Smooth muscle cell (in vitro differentiated cells): ENCODE measurements around the gene LRRC4B. TPM values are rescaled to one million over a fixed set of nuclear protein-coding genes. Genes with fewer than 3 reads are reported as not detected.

Experiments used
- DNase-seq: peaks from one replicate; lab custom pipeline; 2025; ENCODE audit not compliant: unreplicated experiment; lab: John Stamatoyannopoulos, UW
- H2AFZ ChIP-seq: fragments of 200-600 bp; sonication (generic); 2 replicates; pipeline ENCODE4 v1.6.0; 2016; ENCODE audit warnings: antibody characterized with exemption, low read depth, mild to moderate bottlenecking
- H3F3A ChIP-seq: fragments of 200-600 bp; sonication (generic); 2 replicates; pipeline ENCODE4 v1.6.0; 2017; ENCODE audit warnings: antibody characterized with exemption, low read depth
- H3K27ac ChIP-seq: fragments of 200-600 bp; sonication (generic); 2 replicates; pipeline ENCODE4 v1.5.1; 2016; ENCODE audit warnings: low read depth, mild to moderate bottlenecking
- H3K27me3 ChIP-seq: fragments of 200-600 bp; sonication (generic); 2 replicates; pipeline ENCODE4 v1.6.1; 2016; ENCODE audit warnings: low read depth, mild to moderate bottlenecking
- H3K36me3 ChIP-seq: fragments of 200-600 bp; sonication (generic); 2 replicates; pipeline ENCODE4 v1.5.1; 2016; ENCODE audit warnings: low read depth
- H3K4me1 ChIP-seq: fragments of 200-600 bp; sonication (generic); 2 replicates; pipeline ENCODE4 v1.5.1; 2016; ENCODE audit warnings: low read depth
- H3K4me2 ChIP-seq: fragments of 200-600 bp; sonication (generic); 2 replicates; pipeline ENCODE4 v1.6.0; 2016; ENCODE audit warnings: mild to moderate bottlenecking
- H3K4me3 ChIP-seq: fragments of 200-600 bp; sonication (generic); 2 replicates; pipeline ENCODE4 v1.5.1; 2016; ENCODE audit warnings: mild to moderate bottlenecking
- H3K79me2 ChIP-seq: fragments of 200-600 bp; sonication (generic); 2 replicates; pipeline ENCODE4 v1.6.0; 2016; ENCODE audit warnings: low read depth, mild to moderate bottlenecking
- H3K9ac ChIP-seq: fragments of 200-600 bp; sonication (generic); 2 replicates; pipeline ENCODE4 v1.6.0; 2016; ENCODE audit warnings: low read depth
- H3K9me3 ChIP-seq: fragments of 200-600 bp; sonication (generic); replicated peaks from 2 replicates; pipeline ENCODE4 v1.5.1; 2016; ENCODE audit warnings: low read depth
- H4K20me1 ChIP-seq: fragments of 200-600 bp; sonication (generic); 2 replicates; pipeline ENCODE4 v1.6.0; 2016; ENCODE audit warnings: low read depth
- CTCF ChIP-seq: fragments of 200-600 bp; sonication (generic); IDR thresholded peaks from 2 replicates; pipeline ENCODE4 v1.5.1; 2017; ENCODE audit warnings: borderline replicate concordance, mild to moderate bottlenecking, antibody characterized with exemption; ENCODE audit not compliant: insufficient read depth, poor library complexity, severe bottlenecking
- WGBS: methylation state at CpG from one replicate; pipeline ENCODE4 v1.1.7; 2016; ENCODE audit warnings: low lambda C conversion rate; 5-methylcytosine and 5-hydroxymethylcytosine counted together
- polyA plus RNA-seq: library from polyadenylated mRNA; unstranded; fragments of >200 nt; fragmentation: Nextera tagmentation; extraction: Ambion mirVana; gene quantifications from 2 replicates; pipeline ENCODE4 v1.2.1, GENCODE V29; 2016
- total RNA-seq: library from RNA; depleted of rRNA; stranded (reverse); fragments of >200 nt; gene quantifications from 2 replicates; pipeline ENCODE4 v1.2.3, GENCODE V29; 2014

LRRC4B gene
- total and polyA plus RNA-seq, 2 experiments from 2014 or later = 1.7 to 8.6 TPM

- Histone ChIP-seq H3K27ac (no peak overlapping the region), H3F3A (no peaks in the 10 kb centered on the region), H2AFZ (no peak overlapping the region), H3K9ac (no peak overlapping the region), H3K9me3 (no peaks in the 10 kb centered on the region), H4K20me1 (no peaks in the 10 kb centered on the region), H3K79me2 (no peaks in the 10 kb centered on the region), H3K27me3 (peaks cover 9% of the 10 kb centered on the region), H3K4me3 (no peak overlapping the region), H3K36me3 (no peaks in the 10 kb centered on the region), H3K4me1 (no peaks in the 10 kb centered on the region), H3K4me2 (no peak overlapping the region)
- DNase-seq = no peak
- no peak for TF ChIP-seq CTCF
- 25% methylated on average over 9 of the region's 12 CpGs for WGBS
Observed at GRCh38 chr19:50492303-50493052, 75.8 kb downstream of the LRRC4B start.

GRCh38 chr19:50490991-50491472 lies 77.2 kb downstream of the LRRC4B start:
- H3K4me3 ChIP-seq = no peak overlapping the region
- no peaks in the 10 kb centered on the region for H3K36me3 ChIP-seq
- no peaks in the 10 kb centered on the region for H4K20me1 ChIP-seq
- H3K9ac ChIP-seq = no peak overlapping the region
- 88% methylated on average over 23 of the region's 26 CpGs for WGBS
- no peak overlapping the region for H3K27ac ChIP-seq
- H3F3A ChIP-seq = no peaks in the 10 kb centered on the region
- no peak overlapping the region for H2AFZ ChIP-seq
- TF ChIP-seq CTCF = no peak
- H3K27me3 ChIP-seq = peaks cover 5% of the 10 kb centered on the region
- no peaks in the 10 kb centered on the region for H3K79me2 ChIP-seq
- H3K4me2 ChIP-seq = no peak overlapping the region
- H3K4me1 ChIP-seq = no peaks in the 10 kb centered on the region
- no peaks in the 10 kb centered on the region for H3K9me3 ChIP-seq
- DNase-seq = no peak

GRCh38 chr19:50490411-50490811 lies 77.8 kb downstream of the LRRC4B start:
- Histone ChIP-seq H3K4me2 (no peak overlapping the region), H3K27ac (no peak overlapping the region), H2AFZ (no peak overlapping the region), H3K4me3 (no peak overlapping the region), H3K36me3 (no peaks in the 10 kb centered on the region), H3K4me1 (no peaks in the 10 kb centered on the region), H4K20me1 (no peaks in the 10 kb centered on the region), H3K27me3 (peaks cover 5% of the 10 kb centered on the region), H3K9me3 (no peaks in the 10 kb centered on the region), H3K9ac (no peak overlapping the region), H3K79me2 (no peaks in the 10 kb centered on the region), H3F3A (no peaks in the 10 kb centered on the region)
- no peak for DNase-seq
- TF ChIP-seq CTCF = no peak
- 92% methylated on average over 18 of the region's 18 CpGs for WGBS
